ENCODE data around the gene DOCK8.

The DOCK8 gene

GRCh38 chr9:270657-271237 lies 56.1 kb downstream of the DOCK8 start:
- DNase-seq, result no peak

GRCh38 chr9:272251-273213 lies 57.9 kb downstream of the DOCK8 start:
- DNase-seq, result no peak

- no peak for DNase-seq
Measured at GRCh38 chr9:274406-274805, 59.7 kb downstream of the DOCK8 start.

- DNase-seq, result no peak
Measured at GRCh38 chr9:277601-278295, 63.1 kb downstream of the DOCK8 start.

GRCh38 chr9:278651-279050 lies 64.0 kb downstream of the DOCK8 start:
- DNase-seq, result no peak

GRCh38 chr9:279674-280073 lies 65.0 kb downstream of the DOCK8 start:
- no peak for DNase-seq

- no peak for DNase-seq
Measured at GRCh38 chr9:281741-282645, 67.3 kb downstream of the DOCK8 start.

GRCh38 chr9:286071-286740 lies 71.5 kb downstream of the DOCK8 start:
- no peak for DNase-seq

GRCh38 chr9:289121-289520 lies 74.5 kb downstream of the DOCK8 start:
- no peak for DNase-seq

- DNase-seq, result no peak
Measured at GRCh38 chr9:292915-293314, 78.2 kb downstream of the DOCK8 start.

- no peak for DNase-seq
Measured at GRCh38 chr9:295576-295975, 80.9 kb downstream of the DOCK8 start.

GRCh38 chr9:296411-296810 lies 81.7 kb downstream of the DOCK8 start:
- DNase-seq, result no peak

GRCh38 chr9:297104-297972 lies 82.7 kb downstream of the DOCK8 start:
- DNase-seq, result no peak

GRCh38 chr9:303502-303901 lies 88.8 kb downstream of the DOCK8 start:
- no peak for DNase-seq

GRCh38 chr9:304106-304505 lies 89.4 kb downstream of the DOCK8 start:
- DNase-seq, result no peak

- no peak for DNase-seq
Measured at GRCh38 chr9:304519-305185, 90.0 kb downstream of the DOCK8 start.

GRCh38 chr9:306907-307306 lies 92.2 kb downstream of the DOCK8 start:
- DNase-seq, result no peak

- DNase-seq, result no peak
Measured at GRCh38 chr9:311841-312240, 97.2 kb downstream of the DOCK8 start.

- no peak for DNase-seq
Measured at GRCh38 chr9:312596-313320, 98.1 kb downstream of the DOCK8 start.
